Activated T-helper 1 cell treated with anti-CD3 and anti-CD28 coated beads, Interleukin-2, amount 50 U/mL, for 16 hours (primary cell): ENCODE measurements around the gene GGT5.
"Not testable (repeated sequence)": the region's sequence is repeated elsewhere in the genome, so short reads cannot be mapped to it uniquely, and the experiment has no call there.

Source experiments
- DNase-seq, 2 donors: peaks; one replicate each; pipeline ENCODE4 v3.0.0-alpha.2; 2020; ENCODE audit warnings: low read depth in 1 of 2, low spot score in 1 of 2

GGT5 gene

GRCh38 chr22:24264329-24264896, 19.5 kb upstream of the GGT5 start:
- not testable (repeated sequence) for DNase-seq

DNA sequence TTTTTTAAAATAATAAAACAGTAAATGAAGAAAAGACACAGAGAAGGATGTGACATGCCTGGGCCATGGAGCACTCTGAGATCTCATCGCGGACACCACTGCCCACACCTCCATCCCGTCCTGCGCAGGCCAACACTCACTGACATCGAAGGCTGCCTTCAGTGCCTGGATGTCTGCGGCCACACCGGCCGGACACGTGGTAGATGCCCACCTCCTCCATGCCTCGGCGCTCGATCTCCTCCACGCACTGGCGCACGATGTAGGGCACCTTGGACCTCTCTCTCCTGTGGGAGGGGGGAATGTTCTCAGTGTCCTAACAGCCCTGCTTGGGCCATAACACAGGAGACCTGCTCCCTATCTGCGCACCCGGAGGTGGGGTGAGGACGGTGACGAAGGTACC, 18.6 kb upstream of the GGT5 start:
- not testable (repeated sequence) for DNase-seq

- not testable (repeated sequence) for DNase-seq
These were observed 17.4 kb upstream of the GGT5 start for GRCh38 chr22:24262185-24262749.

GRCh38 chr22:24259459-24259858, 14.6 kb upstream of the GGT5 start:
- DNase-seq, result peak; percentile 37 to 38

- not testable (repeated sequence) for DNase-seq
These were observed 11.9 kb upstream of the GGT5 start for GRCh38 chr22:24256736-24257135.

DNA sequence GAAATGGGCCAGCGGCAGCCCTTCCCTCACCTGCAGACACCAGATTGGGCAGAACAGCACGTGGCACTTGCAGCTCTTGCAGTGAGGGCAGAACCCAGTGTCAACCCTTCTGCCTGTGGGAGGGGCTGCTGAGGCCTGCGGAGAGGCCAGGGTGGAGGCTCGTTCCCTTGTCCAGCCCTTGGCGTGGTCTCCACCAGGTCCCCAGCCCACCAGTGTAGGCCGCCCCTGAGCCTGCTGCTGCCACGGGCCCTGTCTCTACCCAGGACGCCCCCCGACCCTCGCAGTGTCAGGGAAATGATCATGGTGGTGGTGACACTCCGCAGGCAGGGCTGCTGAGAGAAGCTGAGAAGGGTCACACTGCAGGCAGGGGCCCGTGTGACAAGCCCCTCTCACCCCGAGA, 11.3 kb upstream of the GGT5 start:
- DNase-seq, result not testable (repeated sequence)

DNA sequence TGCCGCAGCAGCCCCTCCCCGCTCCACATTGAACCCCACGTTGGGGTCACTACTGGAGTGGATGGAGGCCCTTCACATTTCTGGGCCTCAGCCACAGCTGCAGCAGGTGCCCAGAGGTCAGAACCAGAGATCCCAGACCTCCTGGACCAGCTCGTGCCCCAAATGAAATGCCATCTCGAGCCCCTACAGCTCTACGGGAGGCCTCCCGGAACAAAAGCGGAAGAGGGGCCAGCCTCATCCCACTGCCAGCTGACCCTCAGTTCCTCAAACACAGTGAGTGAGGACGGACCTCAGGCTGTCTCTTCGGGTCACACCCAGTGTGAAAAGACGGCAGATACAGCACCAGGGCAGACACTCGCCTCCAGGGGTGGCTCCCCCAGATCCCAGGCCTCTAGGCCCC, 8.2 kb upstream of the GGT5 start:
- DNase-seq, result not testable (repeated sequence)

DNA sequence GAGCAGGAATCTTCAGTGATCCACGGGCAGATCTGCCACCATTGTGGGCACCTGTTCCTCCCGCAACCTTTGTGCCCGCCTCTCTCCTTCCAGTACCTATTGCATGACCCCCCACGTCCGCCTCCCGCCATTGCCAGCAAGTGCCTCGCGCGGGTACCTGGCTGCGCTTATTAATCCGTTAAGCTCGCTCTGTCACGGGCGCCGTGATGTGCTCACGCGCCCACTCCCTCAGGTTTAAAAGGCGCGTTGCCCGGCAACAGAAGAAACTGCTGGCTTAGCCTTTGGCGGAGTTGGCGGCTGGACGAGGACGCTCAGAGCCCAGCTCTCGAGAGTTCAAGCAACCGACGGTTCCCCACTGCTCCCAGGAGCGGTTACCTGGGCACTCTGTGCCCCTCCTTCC, 6.4 kb upstream of the GGT5 start:
- not testable (repeated sequence) for DNase-seq

GRCh38 chr22:24249413-24249812, 4.5 kb upstream of the GGT5 start:
- not testable (repeated sequence) for DNase-seq

GRCh38 chr22:24248611-24249010, 3.7 kb upstream of the GGT5 start:
- not testable (repeated sequence) for DNase-seq

DNA sequence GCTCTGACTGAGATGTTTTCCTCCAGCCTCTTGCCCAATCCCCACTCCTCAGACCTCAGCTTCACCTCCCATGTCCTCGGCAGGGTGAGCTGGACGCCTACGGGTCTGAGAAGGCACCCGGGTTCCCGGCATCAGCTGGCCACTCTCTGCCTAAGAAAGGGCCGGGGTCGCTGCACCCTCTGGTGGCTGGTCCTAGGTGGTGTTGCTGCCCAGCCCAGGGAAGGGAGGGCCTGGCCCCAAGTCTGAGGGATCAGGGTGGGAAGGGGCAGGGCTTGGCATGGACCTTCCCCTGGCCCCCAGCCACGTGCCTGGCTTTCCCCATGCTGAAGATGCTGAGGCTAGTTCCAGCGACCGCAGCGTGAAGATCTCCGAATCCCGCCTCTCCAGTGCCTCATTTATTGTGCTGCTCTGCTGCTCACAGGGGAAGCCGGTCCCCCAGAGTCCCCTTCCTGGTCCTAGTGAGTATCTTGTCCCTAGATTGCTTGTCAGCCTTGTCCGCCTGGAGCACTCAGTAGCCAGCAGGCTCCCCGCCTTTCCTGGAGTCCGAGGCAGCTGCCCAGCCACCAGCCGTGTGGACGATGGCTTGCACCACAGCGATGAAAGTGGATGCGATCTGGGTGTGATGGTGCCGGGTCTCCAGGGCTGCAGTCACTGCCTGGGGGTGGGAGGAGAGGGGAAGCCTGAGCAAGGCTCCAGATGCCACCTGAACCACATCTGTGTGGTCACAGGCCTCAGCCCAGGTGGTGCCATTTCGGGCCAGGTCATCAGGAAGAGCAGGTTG, 2.9 kb upstream of the GGT5 start:
- peak in 1 of 2 donors; percentile 24 for DNase-seq

- DNase-seq, result no peak
These were observed 2.2 kb upstream of the GGT5 start for GRCh38 chr22:24247011-24247507.

DNA sequence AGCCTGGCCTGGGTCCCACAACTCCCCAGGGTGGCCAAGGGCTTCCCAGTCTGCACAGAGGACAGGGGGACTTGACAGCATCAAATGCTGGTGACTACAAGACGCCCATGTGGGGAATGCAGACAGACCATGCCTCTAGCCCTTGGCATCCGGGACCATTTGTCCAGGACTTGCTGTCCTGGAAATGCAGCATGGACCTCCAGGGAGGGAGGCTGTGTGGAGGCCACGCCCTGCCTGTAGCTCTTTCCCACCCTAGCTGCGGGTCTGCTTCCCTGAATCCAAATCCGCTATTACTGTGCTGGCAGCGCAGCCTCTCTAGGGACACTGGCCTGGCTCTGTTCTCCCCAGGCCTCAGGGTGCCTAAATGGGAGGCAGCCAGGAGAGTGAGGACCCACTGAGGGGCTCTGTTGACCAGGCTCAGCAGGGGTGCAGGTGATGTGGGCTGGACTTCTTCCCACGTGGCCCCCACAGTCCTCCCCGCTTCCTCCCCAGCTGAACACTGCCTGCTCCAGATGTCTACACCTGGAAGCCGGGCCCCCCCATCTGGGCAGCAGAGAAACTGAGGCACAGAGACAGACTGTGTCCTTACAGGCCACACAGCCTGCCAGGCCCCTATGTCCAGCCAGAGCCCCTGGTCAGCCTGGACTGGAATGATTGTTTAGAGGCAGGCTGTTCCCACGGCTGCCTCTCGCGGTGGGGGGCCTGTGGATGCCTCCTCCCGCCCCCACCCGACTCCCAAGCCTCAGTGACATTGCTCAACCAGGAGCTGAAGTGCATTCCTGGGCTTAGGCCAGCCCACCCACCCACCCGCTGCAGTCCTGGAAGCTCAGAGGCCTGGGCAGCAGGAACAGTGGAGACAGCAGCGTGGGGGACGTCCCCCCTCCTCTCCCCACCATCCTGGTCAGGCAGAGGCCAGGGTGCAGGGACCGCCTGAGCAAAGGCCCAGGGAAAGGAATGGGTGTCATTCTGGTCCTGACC, 991 bp upstream of the GGT5 start:
- DNase-seq, result not testable (repeated sequence)

- DNase-seq, result no peak
These were observed 616 bp downstream of the GGT5 start for GRCh38 chr22:24244144-24244787.

- DNase-seq, result not testable (repeated sequence)
These were observed 1.5 kb downstream of the GGT5 start for GRCh38 chr22:24243417-24243816.

DNA sequence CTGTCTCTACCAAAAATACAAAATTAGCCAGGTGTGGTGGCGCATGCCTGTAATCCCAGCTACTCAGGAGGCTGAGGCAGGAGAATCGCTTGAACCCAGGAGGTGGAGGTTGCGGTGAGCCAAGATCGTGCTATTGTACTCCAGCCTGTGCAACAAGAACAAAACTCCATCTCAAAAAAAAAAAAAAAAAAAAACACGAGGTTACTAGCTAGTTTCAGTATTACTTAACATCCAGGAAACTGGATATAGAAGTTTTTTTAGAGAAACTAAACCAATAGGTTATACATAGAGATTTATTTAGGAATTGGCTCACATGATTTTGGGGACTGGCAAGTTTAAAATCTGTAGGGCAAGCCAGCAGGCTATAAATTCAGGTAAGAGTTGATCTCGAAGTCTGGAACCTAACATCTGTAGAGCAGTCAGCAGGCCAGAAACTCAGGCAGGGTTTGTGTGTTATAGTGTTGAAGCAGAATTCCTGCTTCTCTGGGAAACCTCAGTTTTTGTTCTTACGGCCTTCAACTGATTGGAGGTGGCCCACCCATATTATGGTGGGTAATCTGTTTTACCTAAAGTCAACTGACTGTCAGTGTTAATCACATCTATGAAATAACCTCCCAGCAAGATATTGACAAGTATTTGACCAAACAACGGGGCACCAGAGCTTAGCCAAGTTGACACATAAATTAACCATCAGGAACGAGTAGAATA, 3.7 kb downstream of the GGT5 start:
- not testable (repeated sequence) for DNase-seq

GRCh38 chr22:24240381-24240780, 4.5 kb downstream of the GGT5 start:
- no peak for DNase-seq

DNA sequence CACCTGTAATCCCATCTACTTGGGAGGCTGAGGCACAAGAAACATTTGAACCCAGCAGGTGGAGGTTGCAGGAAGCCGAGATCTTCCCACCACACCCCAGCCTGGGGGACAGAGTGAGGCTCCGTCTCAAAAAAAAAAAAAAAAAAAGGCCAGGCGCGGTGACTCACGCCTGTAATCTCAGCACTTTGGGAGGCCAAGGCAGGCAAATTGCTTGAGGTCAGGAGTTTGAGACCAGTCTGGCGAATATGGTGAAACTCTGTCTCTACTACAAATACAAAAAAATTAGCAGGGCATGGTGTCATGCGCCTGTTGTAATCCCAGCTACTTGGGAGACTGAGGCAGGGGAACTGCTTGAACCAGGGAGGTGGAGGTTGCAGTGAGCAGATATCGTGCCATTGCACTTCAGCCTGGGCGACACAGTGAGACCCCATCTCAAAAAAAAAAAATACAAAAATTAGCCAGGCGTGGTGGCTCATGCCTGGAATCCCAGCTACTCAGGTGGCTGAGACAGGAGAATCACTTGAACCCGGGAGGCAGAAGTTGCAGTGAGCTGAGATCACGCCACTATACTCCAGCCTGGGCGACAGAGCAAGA, 6.7 kb downstream of the GGT5 start:
- not testable (repeated sequence) for DNase-seq

GRCh38 chr22:24236656-24237055, 8.2 kb downstream of the GGT5 start:
- DNase-seq, result no peak
